Mucosa of stomach (tissue), 1 donor: ENCODE results near the gene IGFN1.

Source experiments
- H3K27me3 ChIP-seq: one replicate; pipeline ENCODE4 v1.7.0; 2013; ENCODE audit warnings: mild to moderate bottlenecking, low read length; ENCODE audit not compliant: control insufficient read depth, insufficient read depth
- H3K36me3 ChIP-seq: one replicate; pipeline ENCODE4 v1.7.0; 2013; ENCODE audit warnings: low read length; ENCODE audit not compliant: control insufficient read depth, insufficient read depth
- H3K4me1 ChIP-seq: one replicate; pipeline ENCODE4 v1.7.0; 2013; ENCODE audit warnings: mild to moderate bottlenecking, low read length; ENCODE audit not compliant: control insufficient read depth, insufficient read depth
- H3K4me3 ChIP-seq: one replicate; pipeline ENCODE4 v1.7.0; 2013; ENCODE audit warnings: low read length
- H3K9ac ChIP-seq: one replicate; pipeline ENCODE4 v1.7.0; 2013; ENCODE audit warnings: mild to moderate bottlenecking, low read length, moderate library complexity
- H3K9me3 ChIP-seq: one replicate; pipeline ENCODE4 v1.7.0; 2013; ENCODE audit warnings: mild to moderate bottlenecking, low read length, moderate library complexity; ENCODE audit not compliant: control insufficient read depth
- donor health status: Pancreatic carcinoma.

Gene IGFN1

GRCh38 chr1:201169203-201169602 is 21.4 kb upstream of the IGFN1 start:
- H3K9ac ChIP-seq, result no peak overlapping the region
- H3K4me3 ChIP-seq, result no peak overlapping the region
- peaks cover 24% of the 10 kb centered on the region for H3K4me1 ChIP-seq
- no peaks in the 10 kb centered on the region for H3K27me3 ChIP-seq
- no peaks in the 10 kb centered on the region for H3K9me3 ChIP-seq
- H3K36me3 ChIP-seq, result no peaks in the 10 kb centered on the region

GRCh38 chr1:201169971-201170532 is 20.6 kb upstream of the IGFN1 start:
- H3K4me3 ChIP-seq, result no peak overlapping the region
- H3K9me3 ChIP-seq, result no peaks in the 10 kb centered on the region
- H3K27me3 ChIP-seq, result no peaks in the 10 kb centered on the region
- no peak overlapping the region for H3K9ac ChIP-seq
- peaks cover 29% of the 10 kb centered on the region for H3K4me1 ChIP-seq
- no peaks in the 10 kb centered on the region for H3K36me3 ChIP-seq

- H3K27me3 ChIP-seq, result no peaks in the 10 kb centered on the region
- no peaks in the 10 kb centered on the region for H3K36me3 ChIP-seq
- peak overlapping the region; percentile 69 for H3K4me3 ChIP-seq
- no peaks in the 10 kb centered on the region for H3K9me3 ChIP-seq
- peak overlapping the region; percentile 85 for H3K9ac ChIP-seq
- peaks cover 33% of the 10 kb centered on the region for H3K4me1 ChIP-seq
Measured at GRCh38 chr1:201170533-201171062, 20.0 kb upstream of the IGFN1 start.

GRCh38 chr1:201171063-201172036 is 19.3 kb upstream of the IGFN1 start:
- Histone ChIP-seq H3K4me3 (peak overlapping the region; percentile 69), H3K27me3 (no peaks in the 10 kb centered on the region), H3K36me3 (no peaks in the 10 kb centered on the region), H3K9me3 (no peaks in the 10 kb centered on the region), H3K4me1 (peaks cover 40% of the 10 kb centered on the region), H3K9ac (peak overlapping the region; percentile 85)

- no peak overlapping the region for H3K9ac ChIP-seq
- H3K27me3 ChIP-seq, result no peaks in the 10 kb centered on the region
- H3K4me1 ChIP-seq, result peaks cover 50% of the 10 kb centered on the region
- H3K36me3 ChIP-seq, result no peaks in the 10 kb centered on the region
- no peak overlapping the region for H3K4me3 ChIP-seq
- H3K9me3 ChIP-seq, result no peaks in the 10 kb centered on the region
Measured at GRCh38 chr1:201172326-201172725, 18.3 kb upstream of the IGFN1 start.

GRCh38 chr1:201172999-201173610 is 17.5 kb upstream of the IGFN1 start:
- Histone ChIP-seq H3K4me3 (no peak overlapping the region), H3K36me3 (no peaks in the 10 kb centered on the region), H3K9ac (no peak overlapping the region), H3K9me3 (no peaks in the 10 kb centered on the region), H3K4me1 (peaks cover 52% of the 10 kb centered on the region), H3K27me3 (no peaks in the 10 kb centered on the region)

GRCh38 chr1:201173736-201174135 is 16.9 kb upstream of the IGFN1 start:
- Histone ChIP-seq H3K36me3 (no peaks in the 10 kb centered on the region), H3K9me3 (no peaks in the 10 kb centered on the region), H3K9ac (no peak overlapping the region), H3K4me3 (no peak overlapping the region), H3K4me1 (peaks cover 52% of the 10 kb centered on the region), H3K27me3 (no peaks in the 10 kb centered on the region)

- peaks cover 5% of the 10 kb centered on the region for H3K9me3 ChIP-seq
- peaks cover 45% of the 10 kb centered on the region for H3K4me1 ChIP-seq
- H3K27me3 ChIP-seq, result no peaks in the 10 kb centered on the region
- no peak overlapping the region for H3K4me3 ChIP-seq
- no peaks in the 10 kb centered on the region for H3K36me3 ChIP-seq
- no peak overlapping the region for H3K9ac ChIP-seq
Measured at GRCh38 chr1:201175820-201176500, 14.7 kb upstream of the IGFN1 start.

GRCh38 chr1:201176940-201177339 is 13.7 kb upstream of the IGFN1 start:
- Histone ChIP-seq H3K9me3 (peaks cover 5% of the 10 kb centered on the region), H3K4me3 (no peak overlapping the region), H3K36me3 (no peaks in the 10 kb centered on the region), H3K4me1 (peaks cover 36% of the 10 kb centered on the region), H3K27me3 (no peaks in the 10 kb centered on the region), H3K9ac (no peak overlapping the region)

GRCh38 chr1:201178718-201179117 is 11.9 kb upstream of the IGFN1 start:
- Histone ChIP-seq H3K27me3 (no peaks in the 10 kb centered on the region), H3K4me1 (peaks cover 28% of the 10 kb centered on the region), H3K9ac (no peak overlapping the region), H3K9me3 (peaks cover 5% of the 10 kb centered on the region), H3K4me3 (no peak overlapping the region), H3K36me3 (no peaks in the 10 kb centered on the region)

- H3K9ac ChIP-seq, result no peak overlapping the region
- H3K4me1 ChIP-seq, result peaks cover 22% of the 10 kb centered on the region
- peaks cover 5% of the 10 kb centered on the region for H3K9me3 ChIP-seq
- H3K27me3 ChIP-seq, result peaks cover 7% of the 10 kb centered on the region
- H3K4me3 ChIP-seq, result no peak overlapping the region
- H3K36me3 ChIP-seq, result no peaks in the 10 kb centered on the region
Measured at GRCh38 chr1:201180141-201180540, 10.5 kb upstream of the IGFN1 start.
